ENCODE results near the gene TIFAB. TPM values are rescaled to one million over a fixed set of nuclear protein-coding genes. Genes with fewer than 3 reads are reported as not detected.

The TIFAB gene
- total RNA-seq, 1 donor from 2014 or later: not detected

DNA sequence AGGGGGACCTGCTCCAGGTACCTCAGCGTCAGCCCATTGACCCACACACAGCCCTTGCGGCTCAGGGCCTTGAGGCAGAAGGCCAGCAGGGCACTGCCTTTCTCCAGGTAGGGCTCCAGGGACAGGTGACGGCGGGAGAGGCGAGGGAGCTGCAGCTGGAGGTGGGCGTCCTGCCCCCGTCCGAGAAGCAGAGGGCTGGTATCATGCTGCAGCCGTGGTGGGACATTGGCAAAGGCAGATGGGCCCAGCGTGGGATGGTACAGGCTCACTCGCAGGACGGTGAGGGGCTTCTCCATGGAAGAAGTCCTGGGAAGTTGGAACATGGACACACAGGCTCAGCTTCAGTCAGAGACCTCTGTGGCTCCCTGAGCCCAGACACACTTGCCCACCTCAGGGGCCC is 2.5 kb downstream of the TIFAB start:
- no peaks in the 10 kb centered on the region for H3K9me3 Mint-ChIP-seq
- no peak for DNase-seq (ENCODE audit: low spot score)
- no peaks in the 10 kb centered on the region for H3K36me3 Mint-ChIP-seq (ENCODE audit: low read depth)
- peaks cover 10% of the 10 kb centered on the region for H3K27me3 Mint-ChIP-seq (ENCODE audit: low read depth)
- H3K4me3 Mint-ChIP-seq (ENCODE audit: low read depth): no peak overlapping the region
- intact Hi-C loops (cut with micrococcal nuclease): no loop called here
- H3K4me1 Mint-ChIP-seq (ENCODE audit: low read depth): no peaks in the 10 kb centered on the region
- no peak overlapping the region for H3K27ac Mint-ChIP-seq

DNA sequence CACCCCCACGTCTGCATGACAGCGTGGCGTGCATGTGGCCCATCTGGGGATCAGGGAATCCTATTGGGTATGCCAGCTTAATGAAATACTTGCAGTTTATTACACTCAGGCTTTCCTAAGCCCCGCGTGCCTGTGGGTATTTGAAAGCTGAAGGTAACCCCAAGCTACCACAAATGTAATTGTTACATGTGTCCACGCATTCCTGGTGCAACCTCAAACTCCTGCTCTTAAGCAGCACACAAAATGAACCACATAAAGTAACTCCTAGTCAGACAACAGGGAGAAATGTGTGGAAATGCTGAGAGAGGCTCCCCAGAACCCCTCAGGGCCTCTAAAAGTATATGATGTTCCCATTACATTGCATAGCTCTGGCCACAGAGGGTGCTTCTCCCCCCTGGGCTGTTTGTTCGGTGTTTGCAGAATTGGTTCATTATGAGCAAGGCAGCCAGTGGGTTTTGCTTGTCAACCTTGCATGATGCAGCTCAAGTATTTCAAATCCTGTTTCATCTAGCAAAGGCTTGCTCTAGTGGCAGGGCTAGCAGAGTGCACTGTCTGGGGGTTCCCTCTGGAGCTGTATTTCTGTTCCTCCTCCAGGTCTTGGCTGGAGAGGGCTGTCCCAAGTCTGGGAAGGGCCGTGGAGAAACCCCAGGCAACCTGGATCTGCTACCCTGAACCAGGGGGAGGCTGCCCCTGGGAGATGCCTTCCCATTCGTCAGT is 3.2 kb downstream of the TIFAB start:
- H3K4me3 Mint-ChIP-seq (ENCODE audit: low read depth): no peak overlapping the region
- intact Hi-C loops (cut with micrococcal nuclease): no loop called here
- no peaks in the 10 kb centered on the region for H3K36me3 Mint-ChIP-seq (ENCODE audit: low read depth)
- no peaks in the 10 kb centered on the region for H3K4me1 Mint-ChIP-seq (ENCODE audit: low read depth)
- no peak overlapping the region for H3K27ac Mint-ChIP-seq
- H3K27me3 Mint-ChIP-seq (ENCODE audit: low read depth): peaks cover 9% of the 10 kb centered on the region
- no peak for DNase-seq (ENCODE audit: low spot score)
- H3K9me3 Mint-ChIP-seq: no peaks in the 10 kb centered on the region

DNA sequence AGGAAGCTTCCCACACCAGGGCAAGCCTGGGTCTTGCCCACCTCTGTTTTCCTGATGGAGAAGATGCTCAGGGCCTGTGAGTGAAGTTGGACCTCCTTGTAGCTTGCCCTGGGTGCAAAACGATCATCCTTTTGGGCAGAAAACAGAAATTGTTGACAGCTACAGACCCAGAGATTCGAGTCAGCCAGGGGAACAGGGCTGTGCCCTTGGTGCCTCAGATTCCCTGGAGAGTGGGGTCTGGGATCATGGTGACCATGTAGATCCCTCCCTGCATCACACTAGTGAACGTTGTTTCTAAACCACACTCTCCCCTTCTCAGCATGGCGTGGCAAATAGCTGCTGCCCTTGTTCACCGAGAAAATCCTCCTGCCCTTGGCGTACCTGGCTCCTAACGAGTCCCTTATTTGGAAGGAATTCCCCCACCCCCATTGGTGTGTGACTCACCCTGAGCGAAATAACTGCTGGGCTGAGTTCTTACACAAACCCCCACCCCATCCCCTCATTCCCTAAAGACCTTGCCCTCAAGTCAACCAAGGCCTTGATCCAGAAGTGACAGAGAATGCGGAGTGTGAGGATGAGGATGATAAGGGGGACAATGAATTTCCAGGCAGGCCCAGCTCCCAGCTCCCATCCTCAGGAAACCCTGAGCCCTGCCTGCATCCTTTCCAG is 3.9 kb downstream of the TIFAB start:
- no peak overlapping the region for H3K4me3 Mint-ChIP-seq (ENCODE audit: low read depth)
- no peak for DNase-seq (ENCODE audit: low spot score)
- peaks cover 4% of the 10 kb centered on the region for H3K27me3 Mint-ChIP-seq (ENCODE audit: low read depth)
- intact Hi-C loops (cut with micrococcal nuclease): no loop called here
- H3K9me3 Mint-ChIP-seq: no peaks in the 10 kb centered on the region
- no peaks in the 10 kb centered on the region for H3K4me1 Mint-ChIP-seq (ENCODE audit: low read depth)
- no peaks in the 10 kb centered on the region for H3K36me3 Mint-ChIP-seq (ENCODE audit: low read depth)
- no peak overlapping the region for H3K27ac Mint-ChIP-seq

DNA sequence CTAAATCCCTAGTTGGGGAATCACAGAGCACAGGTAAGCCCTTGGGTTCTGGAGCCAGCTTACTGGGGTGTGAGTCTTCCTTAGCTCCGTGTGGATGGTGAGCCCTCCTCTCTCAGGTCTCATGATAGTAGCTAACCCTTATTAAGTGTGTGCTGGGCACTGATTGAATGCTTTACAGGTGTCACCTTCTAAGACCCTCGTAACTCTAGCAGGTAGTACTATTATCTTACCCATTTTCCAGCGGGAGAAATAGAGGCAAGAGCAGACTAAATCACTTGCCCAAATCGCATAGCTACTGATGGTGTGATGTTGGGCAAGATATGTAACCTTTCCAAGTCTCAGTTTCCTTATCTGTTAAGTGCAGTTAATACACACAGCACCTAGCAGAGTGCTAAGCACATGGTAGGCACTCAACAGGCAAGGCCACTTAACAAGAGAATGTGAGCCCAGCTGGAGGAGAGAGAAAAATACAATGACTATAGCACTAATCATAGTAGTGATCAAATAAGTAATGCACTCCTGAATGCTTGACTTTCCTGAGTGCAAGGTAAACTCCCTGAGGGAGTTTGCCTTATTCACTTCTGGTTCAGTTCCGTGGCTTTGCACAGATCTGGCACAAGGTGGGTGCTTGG is 4.7 kb downstream of the TIFAB start, which contains the start of gene DCANP1:
TSS of gene DCANP1 (minus strand) at position 51 of the 632 bp plus-strand sequence. CDS start 240 bp downstream, outside the sequence.
- intact Hi-C loops (cut with micrococcal nuclease): no loop called here
- no peaks in the 10 kb centered on the region for H3K36me3 Mint-ChIP-seq (ENCODE audit: low read depth)
- no peaks in the 10 kb centered on the region for H3K9me3 Mint-ChIP-seq
- H3K4me1 Mint-ChIP-seq (ENCODE audit: low read depth): no peaks in the 10 kb centered on the region
- peaks cover 2% of the 10 kb centered on the region for H3K27me3 Mint-ChIP-seq (ENCODE audit: low read depth)
- DNase-seq (ENCODE audit: low spot score): no peak
- H3K27ac Mint-ChIP-seq: no peak within 1 kb of the TSS
- no peak within 1 kb of the TSS for H3K4me3 Mint-ChIP-seq (ENCODE audit: low read depth)

DNA sequence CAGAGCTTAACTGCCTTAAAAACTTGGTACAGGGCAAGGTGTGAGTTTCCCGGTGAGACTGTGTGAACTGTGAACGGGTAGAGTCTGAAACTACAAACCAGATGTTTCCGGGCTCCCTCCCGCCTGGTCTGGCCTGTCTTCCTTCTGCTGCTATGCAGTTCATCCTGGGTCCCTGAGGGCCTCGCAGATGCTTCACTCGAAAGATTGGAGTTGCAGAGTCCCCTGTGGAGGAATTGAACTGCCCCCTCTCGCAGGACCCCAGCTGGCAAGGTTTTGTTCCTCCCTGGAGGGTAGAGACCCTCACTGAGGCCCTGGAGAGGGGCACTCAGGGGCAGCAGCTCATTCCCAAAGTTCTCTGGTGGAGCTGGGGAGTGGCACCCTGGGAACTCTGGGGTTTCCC is 5.5 kb downstream of the TIFAB start:
- intact Hi-C loops (cut with micrococcal nuclease): no loop called here
- no peak for DNase-seq (ENCODE audit: low spot score)

DNA sequence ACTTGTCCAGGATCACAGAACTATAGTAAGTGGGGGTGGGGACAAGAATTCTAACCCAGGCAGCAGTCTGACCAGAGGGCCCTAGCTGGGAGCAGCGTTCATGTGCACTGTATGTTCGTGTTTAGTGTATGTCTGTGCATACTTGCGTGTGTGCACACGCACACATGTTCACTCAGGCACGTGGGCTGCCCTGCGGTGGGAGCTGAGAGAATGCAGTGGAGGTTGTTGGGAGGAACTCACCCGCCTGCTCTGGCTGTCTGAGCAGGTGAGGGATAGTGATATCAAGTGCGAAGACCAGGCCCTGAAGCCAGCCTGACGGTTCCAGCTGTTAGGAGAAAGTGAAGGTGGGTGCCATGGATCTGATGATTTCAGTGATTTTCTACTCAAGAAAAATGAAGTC is 5.9 kb downstream of the TIFAB start:
- H3K27ac Mint-ChIP-seq: no peak overlapping the region
- DNase-seq (ENCODE audit: low spot score): no peak
- H3K4me1 Mint-ChIP-seq (ENCODE audit: low read depth): no peaks in the 10 kb centered on the region
- no peaks in the 10 kb centered on the region for H3K9me3 Mint-ChIP-seq
- H3K36me3 Mint-ChIP-seq (ENCODE audit: low read depth): no peaks in the 10 kb centered on the region
- intact Hi-C loops (cut with micrococcal nuclease): no loop called here
- no peak overlapping the region for H3K4me3 Mint-ChIP-seq (ENCODE audit: low read depth)
- peaks cover 2% of the 10 kb centered on the region for H3K27me3 Mint-ChIP-seq (ENCODE audit: low read depth)

More for the DNA sequence above, 5.5 kb downstream of the TIFAB start:
- Mint-ChIP-seq H3K4me1 (ENCODE audit: low read depth) (no peaks in the 10 kb centered on the region), H3K4me3 (ENCODE audit: low read depth) (no peak overlapping the region), H3K36me3 (ENCODE audit: low read depth) (no peaks in the 10 kb centered on the region), H3K9me3 (no peaks in the 10 kb centered on the region), H3K27me3 (ENCODE audit: low read depth) (peaks cover 2% of the 10 kb centered on the region), H3K27ac (no peak overlapping the region)

DNA sequence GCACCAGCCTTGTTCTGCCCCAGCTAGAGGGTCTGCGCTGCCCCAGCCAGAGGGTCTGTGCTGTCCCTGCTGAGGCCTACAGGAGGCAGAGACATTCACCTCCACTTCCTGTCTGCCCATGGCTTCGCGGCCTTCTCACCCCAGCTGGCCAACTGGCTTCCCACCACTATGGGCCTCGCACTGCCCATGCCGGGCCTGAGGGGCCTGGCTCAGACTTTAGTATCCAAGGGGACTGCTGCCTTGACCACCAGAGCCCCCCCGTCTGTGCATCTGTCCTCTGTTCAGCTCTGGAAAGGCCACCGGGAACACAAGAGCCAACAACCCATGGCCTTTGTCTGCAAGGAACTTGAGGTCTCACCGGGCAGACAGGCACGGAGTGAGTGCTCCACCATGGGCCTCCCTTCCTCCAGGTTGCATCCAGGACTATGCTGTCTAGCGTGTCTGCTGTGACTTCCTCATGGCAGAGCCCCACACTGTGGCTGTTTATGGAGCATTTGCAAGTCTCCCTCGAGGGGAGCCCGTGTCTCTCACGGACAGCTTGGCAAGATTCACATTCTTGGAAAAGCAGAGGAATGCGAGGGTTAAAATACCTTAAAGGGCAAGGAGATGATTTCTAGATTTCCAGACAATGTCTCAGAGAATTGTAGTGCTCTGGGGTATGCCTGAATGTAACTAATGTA is 6.7 kb downstream of the TIFAB start:
- H3K4me3 Mint-ChIP-seq (ENCODE audit: low read depth): no peak overlapping the region
- no peaks in the 10 kb centered on the region for H3K36me3 Mint-ChIP-seq (ENCODE audit: low read depth)
- intact Hi-C loops (cut with micrococcal nuclease): no loop called here
- H3K4me1 Mint-ChIP-seq (ENCODE audit: low read depth): no peaks in the 10 kb centered on the region
- H3K27ac Mint-ChIP-seq: no peak overlapping the region
- DNase-seq (ENCODE audit: low spot score): no peak
- H3K9me3 Mint-ChIP-seq: no peaks in the 10 kb centered on the region
- H3K27me3 Mint-ChIP-seq (ENCODE audit: low read depth): peaks cover 2% of the 10 kb centered on the region

DNA sequence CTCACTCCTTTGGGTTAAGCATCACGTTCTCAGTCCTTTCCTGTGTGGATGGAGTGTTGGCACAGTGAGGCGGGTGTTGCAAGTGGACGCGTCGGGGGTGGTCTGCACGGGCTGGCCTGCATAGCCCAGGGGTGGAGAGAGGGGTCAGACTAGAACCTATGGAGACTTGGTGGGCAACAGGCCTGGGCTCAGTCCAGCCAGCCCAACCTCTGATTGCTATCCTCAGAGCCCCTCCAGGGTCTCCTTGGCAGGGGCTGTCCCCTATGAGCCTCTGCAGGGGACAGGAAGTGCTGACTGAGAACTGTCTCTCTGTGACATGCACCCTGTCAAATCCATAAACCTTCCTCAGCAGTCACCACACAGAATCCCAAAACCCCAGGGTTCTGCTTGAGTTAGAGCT is 7.3 kb downstream of the TIFAB start:
- Mint-ChIP-seq H3K36me3 (ENCODE audit: low read depth) (no peaks in the 10 kb centered on the region), H3K4me1 (ENCODE audit: low read depth) (no peaks in the 10 kb centered on the region), H3K4me3 (ENCODE audit: low read depth) (no peak overlapping the region), H3K27me3 (ENCODE audit: low read depth) (peaks cover 2% of the 10 kb centered on the region), H3K9me3 (no peaks in the 10 kb centered on the region), H3K27ac (no peak overlapping the region)
- no peak for DNase-seq (ENCODE audit: low spot score)
- intact Hi-C loops (cut with micrococcal nuclease): no loop called here

DNA sequence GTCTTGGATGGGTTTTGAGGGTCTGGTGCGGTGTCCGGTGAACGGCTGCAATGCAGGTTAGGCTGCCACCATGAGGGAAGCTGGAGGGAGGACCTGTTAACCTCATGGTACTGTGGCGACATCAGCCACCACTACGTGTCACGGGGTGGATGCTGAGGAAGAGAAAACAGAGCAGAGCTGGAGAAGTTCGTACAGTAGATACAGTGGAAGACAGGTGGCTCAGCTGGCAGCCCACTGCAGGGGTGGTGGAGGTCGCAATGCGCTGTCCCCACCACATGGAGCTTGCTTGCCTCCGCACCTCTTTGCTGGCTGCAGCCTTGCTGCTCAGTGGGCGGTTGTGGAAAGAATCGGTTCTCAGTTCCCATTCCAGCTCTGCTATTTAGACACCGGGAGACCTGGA is 7.8 kb downstream of the TIFAB start:
- no peaks in the 10 kb centered on the region for H3K4me1 Mint-ChIP-seq (ENCODE audit: low read depth)
- intact Hi-C loops (cut with micrococcal nuclease): no loop called here
- H3K27me3 Mint-ChIP-seq (ENCODE audit: low read depth): peaks cover 2% of the 10 kb centered on the region
- no peak overlapping the region for H3K27ac Mint-ChIP-seq
- DNase-seq (ENCODE audit: low spot score): no peak
- no peaks in the 10 kb centered on the region for H3K9me3 Mint-ChIP-seq
- no peak overlapping the region for H3K4me3 Mint-ChIP-seq (ENCODE audit: low read depth)
- H3K36me3 Mint-ChIP-seq (ENCODE audit: low read depth): no peaks in the 10 kb centered on the region

DNA sequence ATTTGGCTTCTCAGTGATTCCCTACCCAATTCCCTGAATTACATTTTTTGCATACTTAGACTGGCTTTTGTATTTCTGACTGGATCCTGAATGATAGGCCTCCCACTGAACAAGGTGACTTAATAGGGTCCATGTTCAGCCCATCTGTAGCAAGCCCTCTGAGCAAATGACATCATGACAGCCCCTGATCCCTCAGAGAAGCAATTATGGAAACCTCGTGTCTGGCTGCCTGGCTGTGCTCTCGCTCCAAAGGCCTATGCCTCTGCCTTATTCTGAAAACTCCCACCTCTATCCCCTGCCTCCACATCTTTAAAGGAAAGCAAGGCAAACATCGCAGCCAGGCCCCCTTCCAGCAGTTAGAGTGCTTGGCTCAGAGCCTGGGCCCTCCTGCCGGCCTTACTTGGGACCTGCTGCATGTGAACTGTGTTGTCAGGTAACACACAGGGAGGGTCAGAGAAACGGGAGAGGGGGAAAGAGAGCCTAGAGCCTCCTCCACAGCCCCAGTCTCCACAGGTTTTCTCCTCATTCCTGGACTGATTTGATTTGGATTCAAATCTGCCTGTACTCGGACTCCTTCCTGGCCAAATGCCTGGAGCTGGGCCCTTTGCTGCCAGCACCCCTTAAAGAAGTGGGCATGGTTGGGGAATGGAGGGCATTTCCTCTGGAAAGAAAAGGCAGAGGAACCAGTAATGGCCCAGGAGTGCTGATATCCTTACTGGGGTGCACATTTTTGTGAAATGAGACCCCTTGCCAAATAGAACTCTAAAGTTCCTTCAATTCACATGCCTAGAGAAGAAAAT is 8.8 kb downstream of the TIFAB start:
- Mint-ChIP-seq H3K9me3 (no peaks in the 10 kb centered on the region), H3K4me1 (ENCODE audit: low read depth) (no peaks in the 10 kb centered on the region), H3K27me3 (ENCODE audit: low read depth) (peaks cover 4% of the 10 kb centered on the region), H3K27ac (no peak overlapping the region), H3K4me3 (ENCODE audit: low read depth) (no peak overlapping the region), H3K36me3 (ENCODE audit: low read depth) (no peaks in the 10 kb centered on the region)
- DNase-seq (ENCODE audit: low spot score): no peak
- intact Hi-C loops (cut with micrococcal nuclease): no loop called here

DNA sequence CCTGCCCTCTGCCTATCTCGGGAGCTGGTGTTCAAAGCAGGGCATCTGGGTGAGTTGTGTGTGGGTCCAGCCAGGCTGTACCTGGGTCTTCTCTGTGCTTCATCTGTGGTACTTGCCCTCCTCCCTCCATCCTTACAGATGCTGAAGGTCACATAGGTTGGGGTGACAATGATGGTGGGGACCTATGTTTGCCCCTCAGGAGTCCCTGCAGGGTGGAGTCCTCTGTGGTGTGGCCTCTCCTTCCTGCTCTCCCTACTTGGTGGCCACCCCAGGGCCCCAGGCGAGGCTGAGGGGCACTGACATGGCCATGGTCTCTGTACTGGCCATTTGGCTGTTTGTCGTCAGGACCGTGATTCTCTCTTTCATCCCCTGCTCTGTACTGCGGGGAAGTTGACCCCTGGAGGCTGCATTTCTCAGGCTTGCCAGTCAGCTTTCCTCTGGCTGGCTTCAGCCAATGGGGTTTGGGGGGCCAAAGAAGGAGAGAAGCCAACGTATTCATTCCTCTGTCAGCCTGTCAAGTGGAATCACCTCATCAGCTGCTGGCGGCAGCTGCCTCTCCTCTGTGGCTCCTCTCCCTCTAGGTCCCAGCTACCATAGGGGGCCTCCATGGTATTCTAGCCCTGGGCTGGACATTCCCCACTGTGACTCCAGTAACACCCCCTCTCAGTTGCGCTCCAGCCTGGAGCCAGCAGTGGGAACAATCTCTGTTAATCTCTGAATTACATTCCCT is 9.6 kb downstream of the TIFAB start:
- peaks cover 4% of the 10 kb centered on the region for H3K27me3 Mint-ChIP-seq (ENCODE audit: low read depth)
- H3K4me3 Mint-ChIP-seq (ENCODE audit: low read depth): no peak overlapping the region
- intact Hi-C loops (cut with micrococcal nuclease): no loop called here
- H3K36me3 Mint-ChIP-seq (ENCODE audit: low read depth): no peaks in the 10 kb centered on the region
- H3K27ac Mint-ChIP-seq: no peak overlapping the region
- DNase-seq (ENCODE audit: low spot score): no peak
- no peaks in the 10 kb centered on the region for H3K9me3 Mint-ChIP-seq
- no peaks in the 10 kb centered on the region for H3K4me1 Mint-ChIP-seq (ENCODE audit: low read depth)

DNA sequence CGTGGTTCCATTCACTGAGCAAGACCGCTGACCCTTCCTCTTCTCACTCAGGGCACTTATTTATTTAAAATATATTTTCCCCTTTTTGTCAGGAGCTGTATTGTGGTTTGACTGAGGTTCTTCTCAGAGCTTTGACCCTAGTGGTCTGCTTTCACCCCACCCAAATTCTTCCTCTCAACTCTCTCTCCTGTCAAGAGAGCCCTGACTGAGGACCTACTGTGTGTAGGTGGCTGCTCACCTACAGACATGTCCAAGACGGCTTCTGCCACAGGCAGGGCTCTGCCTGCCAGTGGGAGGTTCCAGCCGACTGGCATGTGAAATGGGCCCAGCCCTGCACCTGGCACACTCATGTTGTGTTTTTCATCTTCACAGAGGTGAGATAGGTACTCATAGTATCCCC is 10.2 kb downstream of the TIFAB start:
- intact Hi-C loops (cut with micrococcal nuclease): no loop called here
- Mint-ChIP-seq H3K27ac (no peak overlapping the region), H3K4me3 (ENCODE audit: low read depth) (no peak overlapping the region), H3K4me1 (ENCODE audit: low read depth) (no peaks in the 10 kb centered on the region), H3K36me3 (ENCODE audit: low read depth) (no peaks in the 10 kb centered on the region), H3K27me3 (ENCODE audit: low read depth) (peaks cover 4% of the 10 kb centered on the region), H3K9me3 (no peaks in the 10 kb centered on the region)
- DNase-seq (ENCODE audit: low spot score): peak; percentile 5
